Hepatocyte (in vitro differentiated cells): ENCODE results near the gene MTHFS. TPM values are rescaled to one million over a fixed set of nuclear protein-coding genes. Genes with fewer than 3 reads are reported as not detected.

Source experiments
- DNase-seq: peaks from one replicate; pipeline ENCODE4 v3.0.0-alpha.2; 2016; ENCODE audit warnings: low spot score
- H2AFZ ChIP-seq: fragments of 200-600 bp; sonication (generic); 2 replicates; pipeline ENCODE4 v1.6.0; 2016; ENCODE audit warnings: antibody characterized with exemption, mild to moderate bottlenecking
- H3K27ac ChIP-seq: fragments of 200-600 bp; sonication (generic); 2 replicates; pipeline ENCODE4 v1.5.1; 2016; ENCODE audit warnings: mild to moderate bottlenecking
- H3K27me3 ChIP-seq: fragments of 200-600 bp; sonication (generic); 2 replicates; pipeline ENCODE4 v1.6.1; 2016
- H3K36me3 ChIP-seq: fragments of 200-600 bp; sonication (generic); replicated peaks from 2 replicates; pipeline ENCODE4 v1.5.1; 2016; ENCODE audit warnings: low read depth; ENCODE audit not compliant: insufficient read depth
- H3K4me1 ChIP-seq: fragments of 200-600 bp; sonication (generic); 2 replicates; pipeline ENCODE4 v1.5.1; 2016; ENCODE audit warnings: mild to moderate bottlenecking, moderate library complexity; ENCODE audit not compliant: insufficient read depth
- H3K4me2 ChIP-seq: fragments of 200-600 bp; sonication (generic); 2 replicates; pipeline ENCODE4 v1.6.0; 2016
- H3K4me3 ChIP-seq: fragments of 200-600 bp; sonication (generic); 2 replicates; pipeline ENCODE4 v1.5.1; 2016; ENCODE audit warnings: mild to moderate bottlenecking
- H3K79me2 ChIP-seq: fragments of 200-600 bp; sonication (generic); 2 replicates; pipeline ENCODE4 v1.6.0; 2017; ENCODE audit warnings: mild to moderate bottlenecking
- H3K9me2 ChIP-seq: fragments of 200-600 bp; sonication (generic); replicated peaks from 2 replicates; pipeline ENCODE4 v1.6.0; 2017; ENCODE audit warnings: mild to moderate bottlenecking; ENCODE audit not compliant: insufficient read depth
- H3K9me3 ChIP-seq: fragments of 200-600 bp; sonication (generic); 2 replicates; pipeline ENCODE4 v1.5.1; 2016; ENCODE audit warnings: low read depth, mild to moderate bottlenecking
- H4K20me1 ChIP-seq: fragments of 200-600 bp; sonication (generic); 2 replicates; pipeline ENCODE4 v1.6.0; 2016; ENCODE audit warnings: mild to moderate bottlenecking; ENCODE audit not compliant: insufficient read depth, poor library complexity, severe bottlenecking
- CTCF ChIP-seq: fragments of 200-600 bp; sonication (generic); IDR thresholded peaks from 2 replicates; pipeline ENCODE4 v1.5.1; 2016; ENCODE audit warnings: antibody characterized with exemption, mild to moderate bottlenecking; ENCODE audit not compliant: poor library complexity
- EZH2 ChIP-seq: fragments of 200-600 bp; sonication (generic); IDR thresholded peaks from 2 replicates; pipeline ENCODE4 v1.6.1; 2016; ENCODE audit warnings: antibody characterized with exemption, mild to moderate bottlenecking, borderline replicate concordance
- EZH2phosphoT487 ChIP-seq: fragments of 200-600 bp; sonication (generic); IDR thresholded peaks from one replicate; pipeline ENCODE4 v1.6.1; 2018; ENCODE audit warnings: antibody characterized with exemption, mild to moderate bottlenecking, low read depth, moderate library complexity; ENCODE audit not compliant: unreplicated experiment, severe bottlenecking
- WGBS: methylation state at CpG from one replicate; pipeline ENCODE4 v1.1.6; 2016; ENCODE audit warnings: low lambda C conversion rate; ENCODE audit errors: missing lambda C conversion rate; 5-methylcytosine and 5-hydroxymethylcytosine counted together
- polyA plus RNA-seq: library from polyadenylated mRNA; unstranded; fragments of >200 nt; fragmentation: Nextera tagmentation; extraction: Ambion mirVana; gene quantifications from 2 replicates; pipeline ENCODE4 v1.2.1, GENCODE V29; 2016
- total RNA-seq: library from RNA; depleted of rRNA; stranded (reverse); fragments of >200 nt; gene quantifications from 2 replicates; pipeline ENCODE4 v1.2.3, GENCODE V29; 2014

The MTHFS gene
- total and polyA plus RNA-seq, 2 experiments from 2014 or later = 84.0 to 89.4 TPM

- WGBS = 67% methylated on average over 2 of the region's 2 CpGs
Observed at GRCh38 chr15:79881254-79881653, 15.6 kb downstream of the MTHFS start.

GRCh38 chr15:79878078-79878705, 18.6 kb downstream of the MTHFS start:
- no peak overlapping the region for H3K4me3 ChIP-seq
- H3K4me2 ChIP-seq = no peak overlapping the region
- H3K9me3 ChIP-seq = peaks cover 22% of the 10 kb centered on the region
- no peak overlapping the region for H2AFZ ChIP-seq
- no peak for TF ChIP-seq CTCF
- TF ChIP-seq EZH2 = no peak
- TF ChIP-seq EZH2phosphoT487 = no peak
- H3K27ac ChIP-seq = no peak overlapping the region
- H3K36me3 ChIP-seq = peaks cover 4% of the 10 kb centered on the region
- WGBS = 94% methylated on average over 7 of the region's 7 CpGs
- H3K27me3 ChIP-seq = no peaks in the 10 kb centered on the region
- H3K9me2 ChIP-seq = no peaks in the 10 kb centered on the region
- peaks cover 55% of the 10 kb centered on the region for H3K79me2 ChIP-seq
- no peak for DNase-seq
- peaks cover 7% of the 10 kb centered on the region for H3K4me1 ChIP-seq
- no peaks in the 10 kb centered on the region for H4K20me1 ChIP-seq

More at GRCh38 chr15:79881254-79881653, 15.6 kb downstream of the MTHFS start:
- H3K27ac ChIP-seq = no peak overlapping the region
- H3K4me1 ChIP-seq = peaks cover 15% of the 10 kb centered on the region
- no peak overlapping the region for H2AFZ ChIP-seq
- H3K4me2 ChIP-seq = no peak overlapping the region
- no peaks in the 10 kb centered on the region for H3K36me3 ChIP-seq
- no peak for DNase-seq
- H3K27me3 ChIP-seq = no peaks in the 10 kb centered on the region
- peaks cover 12% of the 10 kb centered on the region for H3K9me3 ChIP-seq
- no peaks in the 10 kb centered on the region for H3K9me2 ChIP-seq
- no peaks in the 10 kb centered on the region for H4K20me1 ChIP-seq
- peaks cover 58% of the 10 kb centered on the region for H3K79me2 ChIP-seq
- TF ChIP-seq EZH2phosphoT487 (no peak), CTCF (no peak), EZH2 (no peak)
- H3K4me3 ChIP-seq = no peak overlapping the region

GRCh38 chr15:79875213-79875612, 21.6 kb downstream of the MTHFS start:
- 98% methylated on average over 5 of the region's 5 CpGs for WGBS
- Histone ChIP-seq H3K36me3 (peaks cover 4% of the 10 kb centered on the region), H3K9me3 (peaks cover 22% of the 10 kb centered on the region)

More at GRCh38 chr15:79875213-79875612, 21.6 kb downstream of the MTHFS start:
- DNase-seq = no peak
- Histone ChIP-seq H3K27me3 (no peaks in the 10 kb centered on the region), H3K4me1 (no peaks in the 10 kb centered on the region), H4K20me1 (no peaks in the 10 kb centered on the region), H3K9me2 (no peaks in the 10 kb centered on the region), H3K27ac (no peak overlapping the region), H2AFZ (no peak overlapping the region), H3K79me2 (peaks cover 49% of the 10 kb centered on the region), H3K4me3 (no peak overlapping the region), H3K4me2 (no peak overlapping the region)
- no peak for TF ChIP-seq EZH2
- no peak for TF ChIP-seq CTCF
- TF ChIP-seq EZH2phosphoT487 = no peak
